WTC11 (cell line): Measurements from ENCODE around the gene GDPD4. TPM values are rescaled to one million over a fixed set of nuclear protein-coding genes. Genes with fewer than 3 reads are reported as not detected.
A peak's percentile ranks its signal among the peaks of the same experiment; 100 is the strongest.

Experiments used
- ATAC-seq: fragments of 200-7000 bp; cut with Tn5 transposase; 2 replicates; pipeline ENCODE4 v1.10.0; 2021; ENCODE audit warnings: mild to moderate bottlenecking, moderate library complexity
- CTCF ChIA-PET: fragments of 300-600 bp; sonication (Branson Sonifier 250); formaldehyde crosslinking; loops from one replicate; lab custom pipeline; 2021; ENCODE audit warnings: antibody characterized with exemption; lab: Charles Lee
- POLR2A ChIA-PET: fragments of 350-600 bp; sonication (Branson Sonifier 250); formaldehyde crosslinking; loops from one replicate; lab custom pipeline; 2021; ENCODE audit warnings: antibody characterized with exemption; lab: Charles Lee
- DNase-seq: peaks from one replicate; pipeline ENCODE4 v3.0.0; 2021; ENCODE audit warnings: low spot score
- H3K27ac Mint-ChIP-seq: 2 replicates; pipeline ENCODE4 v1.8.0; 2021; ENCODE audit warnings: mixed read lengths
- H3K27me3 Mint-ChIP-seq: 2 replicates; pipeline ENCODE4 v1.8.0; 2021; ENCODE audit warnings: low read depth, mild to moderate bottlenecking, moderate library complexity, mixed read lengths
- H3K36me3 Mint-ChIP-seq: 2 replicates; pipeline ENCODE4 v1.8.0; 2021; ENCODE audit warnings: mixed read lengths
- H3K4me1 Mint-ChIP-seq: 2 replicates; pipeline ENCODE4 v1.8.0; 2022; ENCODE audit warnings: mixed read lengths
- H3K4me3 Mint-ChIP-seq: 2 replicates; pipeline ENCODE4 v1.8.0; 2021; ENCODE audit warnings: mild to moderate bottlenecking, moderate library complexity, mixed read lengths
- H3K9me3 Mint-ChIP-seq: 2 replicates; pipeline ENCODE4 v1.8.0; 2021; ENCODE audit warnings: mixed read lengths
- EMX1 ChIP-seq: fragments of 250-450 bp; sonication (Bioruptor Pico); IDR thresholded peaks from 2 replicates; pipeline ENCODE4 v1.8.0; 2021; ENCODE audit warnings: mild to moderate bottlenecking
- FOXJ3 ChIP-seq: sonication (generic); formaldehyde crosslinking; IDR thresholded peaks from 2 replicates; pipeline ENCODE4 v1.9.0; 2021; ENCODE audit warnings: missing genetic modification reagents, mild to moderate bottlenecking, borderline replicate concordance
- FOXP4 ChIP-seq: sonication (generic); formaldehyde crosslinking; IDR thresholded peaks from 2 replicates; pipeline ENCODE4 v1.8.0; 2022; ENCODE audit warnings: mild to moderate bottlenecking, missing genetic modification reagents
- GABPB1 ChIP-seq: sonication (generic); formaldehyde crosslinking; IDR thresholded peaks from 2 replicates; pipeline ENCODE4 v1.8.1; 2023; ENCODE audit warnings: mild to moderate bottlenecking, missing genetic modification reagents
- HMGA2 ChIP-seq: fragments of 250-450 bp; sonication (Bioruptor Pico); IDR thresholded peaks from 2 replicates; pipeline ENCODE4 v1.4.0; 2021; ENCODE audit warnings: mild to moderate bottlenecking, moderate library complexity
- HMGXB4 ChIP-seq: sonication (generic); formaldehyde crosslinking; IDR thresholded peaks from 2 replicates; pipeline ENCODE4 v1.8.1; 2023; ENCODE audit warnings: mild to moderate bottlenecking, moderate library complexity, missing genetic modification reagents
- IRF1 ChIP-seq: sonication (generic); formaldehyde crosslinking; IDR thresholded peaks from 2 replicates; pipeline ENCODE4 v1.8.0; 2023; ENCODE audit warnings: missing genetic modification reagents
- KAT7 ChIP-seq: sonication (generic); formaldehyde crosslinking; IDR thresholded peaks from 2 replicates; pipeline ENCODE4 v1.8.1; 2023; ENCODE audit warnings: missing genetic modification reagents, mild to moderate bottlenecking, borderline replicate concordance
- NFATC4 ChIP-seq: fragments of 250-450 bp; sonication (Bioruptor Pico); IDR thresholded peaks from 2 replicates; pipeline ENCODE4 v1.9.0; 2021; ENCODE audit warnings: mild to moderate bottlenecking
- SMAD3 ChIP-seq: sonication (generic); formaldehyde crosslinking; IDR thresholded peaks from 2 replicates; pipeline ENCODE4 v1.8.0; 2022; ENCODE audit warnings: missing genetic modification reagents, mild to moderate bottlenecking, borderline replicate concordance
- SP1 ChIP-seq: sonication (generic); formaldehyde crosslinking; conservative IDR thresholded peaks from 2 replicates; pipeline ENCODE4 v1.8.1; 2022; ENCODE audit warnings: missing genetic modification reagents
- USF2 ChIP-seq: sonication (generic); formaldehyde crosslinking; IDR thresholded peaks from 2 replicates; pipeline ENCODE4 v1.8.1; 2023; ENCODE audit warnings: mild to moderate bottlenecking, missing genetic modification reagents, moderate library complexity
- ZMAT4 ChIP-seq: fragments of 250-450 bp; sonication (Bioruptor Pico); IDR thresholded peaks from 2 replicates; pipeline ENCODE4 v1.9.0; 2021; ENCODE audit warnings: mild to moderate bottlenecking
- ZNF219 ChIP-seq: sonication (generic); formaldehyde crosslinking; IDR thresholded peaks from 2 replicates; pipeline ENCODE4 v1.8.0; 2023; ENCODE audit warnings: missing genetic modification reagents, mild to moderate bottlenecking, borderline replicate concordance
- ZNF281 ChIP-seq: sonication (generic); formaldehyde crosslinking; IDR thresholded peaks from 2 replicates; pipeline ENCODE4 v1.8.0; 2023; ENCODE audit warnings: mild to moderate bottlenecking, missing genetic modification reagents
- ZNF396 ChIP-seq: fragments of 250-450 bp; sonication (Bioruptor Pico); IDR thresholded peaks from 2 replicates; pipeline ENCODE4 v1.8.0; 2021; ENCODE audit warnings: mild to moderate bottlenecking, moderate library complexity, borderline replicate concordance
- ZNF425 ChIP-seq: fragments of 250-450 bp; sonication (Bioruptor Pico); conservative IDR thresholded peaks from 2 replicates; pipeline ENCODE4 v1.9.0; 2021; ENCODE audit warnings: mild to moderate bottlenecking
- total RNA-seq: library from RNA; stranded (reverse); gene quantifications from 3 replicates; pipeline ENCODE4 v1.2.3, GENCODE V29; 2021

Gene GDPD4
- total RNA-seq, 1 experiment from 2014 or later: not detected

GRCh38 chr11:77171254-77171653 lies 130.2 kb downstream of the GDPD4 start (continued):
- TF ChIP-seq ZNF425 (CRISPR knock-in tag) (no peak), HMGXB4 (CRISPR knock-in tag) (no peak), ZNF396 (CRISPR knock-in tag) (no peak), GABPB1 (CRISPR knock-in tag) (no peak), ZNF219 (CRISPR knock-in tag) (no peak)

GRCh38 chr11:77170107-77170506 lies 131.4 kb downstream of the GDPD4 start:
- Mint-ChIP-seq H3K4me1 (peaks cover 53% of the 10 kb centered on the region), H3K27ac (no peak overlapping the region; the same call in 1 of the 2 replicates), H3K4me3 (no peak overlapping the region), H3K9me3 (no peaks in the 10 kb centered on the region), H3K36me3 (no peaks in the 10 kb centered on the region), H3K27me3 (peaks cover 7% of the 10 kb centered on the region; the same call in 1 of the 2 replicates)
- DNase-seq (peak; percentile 57), ATAC-seq (peak; percentile 63)
- ChIA-PET CTCF (interaction anchor here (0.7 to 10.1 kb wide), 4 partner anchors 18 to 79 kb away, joined by 3 to 121 read pairs (median 6); partner anchors contain the start of gene MYO7A), POLR2A (no interaction called here)
- TF ChIP-seq NFATC4 (CRISPR knock-in tag) (no peak), FOXJ3 (CRISPR knock-in tag) (no peak), HMGA2 (CRISPR knock-in tag) (no peak), SP1 (CRISPR knock-in tag) (peak; percentile 40; the same call in 1 of the 2 replicates), SMAD3 (CRISPR knock-in tag) (no peak)

- Mint-ChIP-seq H3K27me3 (no peaks in the 10 kb centered on the region), H3K4me1 (peaks cover 32% of the 10 kb centered on the region), H3K9me3 (no peaks in the 10 kb centered on the region), H3K4me3 (no peak overlapping the region), H3K36me3 (no peaks in the 10 kb centered on the region), H3K27ac (no peak overlapping the region)
- TF ChIP-seq USF2 (CRISPR knock-in tag): no peak
- no peak for TF ChIP-seq EMX1 (CRISPR knock-in tag)
- DNase-seq (no peak), ATAC-seq (no peak)
- POLR2A ChIA-PET: no interaction called here
- CTCF ChIA-PET: interaction anchor here (1.1 to 10.1 kb wide), 2 partner anchors 20 to 41 kb away, joined by 4 to 121 read pairs; partner anchors contain the start of gene MYO7A
These were observed 133.7 kb downstream of the GDPD4 start for GRCh38 chr11:77167791-77168190.

- Mint-ChIP-seq H3K4me3 (no peak overlapping the region), H3K36me3 (no peaks in the 10 kb centered on the region), H3K4me1 (peaks cover 26% of the 10 kb centered on the region), H3K9me3 (no peaks in the 10 kb centered on the region), H3K27me3 (no peaks in the 10 kb centered on the region), H3K27ac (no peak overlapping the region)
- ChIA-PET POLR2A (interaction anchor here (1.3 kb wide), 1 partner anchor 11 kb away, joined by 3 read pairs; no protein-coding TSS in a partner anchor), CTCF (interaction anchor here (1.1 to 10.1 kb wide), 2 partner anchors 21 to 40 kb away, joined by 4 to 121 read pairs; partner anchors contain the start of gene MYO7A)
- no peak for DNase-seq
- ATAC-seq: no peak
- TF ChIP-seq KAT7 (CRISPR knock-in tag) (no peak), FOXP4 (CRISPR knock-in tag) (no peak), IRF1 (CRISPR knock-in tag) (no peak), ZNF281 (CRISPR knock-in tag) (no peak), ZMAT4 (no peak)
These were observed 134.3 kb downstream of the GDPD4 start for GRCh38 chr11:77167111-77167626.
